OCI-LY7 (cell line): ENCODE results near the gene VPS18.

Experiments used
- CTCF ChIP-seq: fragments of 200-600 bp; sonication (generic); conservative IDR thresholded peaks from 2 replicates; pipeline ENCODE4 v1.5.1; 2014; ENCODE audit warnings: mild to moderate bottlenecking, antibody characterized with exemption, low read length, moderate library complexity, mixed read lengths
- EZH2phosphoT487 ChIP-seq: fragments of 200-600 bp; sonication (generic); IDR thresholded peaks from 2 replicates; pipeline ENCODE4 v1.6.1; 2018; ENCODE audit warnings: low read depth, borderline replicate concordance, mild to moderate bottlenecking, mixed run types, antibody characterized with exemption, low read length, moderate library complexity, mixed read lengths

- TF ChIP-seq CTCF (no peak), EZH2phosphoT487 (no peak)
Observed at GRCh38 chr15:40856746-40857145, 37.5 kb upstream of the VPS18 start.
